Inferior parietal cortex (tissue), 1 donor: ENCODE measurements around the gene TRIML2.

Experiments
- DNase-seq: peaks from one replicate; pipeline ENCODE4 v3.0.0-alpha.2; 2016; ENCODE audit errors: extremely low spot score

TRIML2 gene, protein sequence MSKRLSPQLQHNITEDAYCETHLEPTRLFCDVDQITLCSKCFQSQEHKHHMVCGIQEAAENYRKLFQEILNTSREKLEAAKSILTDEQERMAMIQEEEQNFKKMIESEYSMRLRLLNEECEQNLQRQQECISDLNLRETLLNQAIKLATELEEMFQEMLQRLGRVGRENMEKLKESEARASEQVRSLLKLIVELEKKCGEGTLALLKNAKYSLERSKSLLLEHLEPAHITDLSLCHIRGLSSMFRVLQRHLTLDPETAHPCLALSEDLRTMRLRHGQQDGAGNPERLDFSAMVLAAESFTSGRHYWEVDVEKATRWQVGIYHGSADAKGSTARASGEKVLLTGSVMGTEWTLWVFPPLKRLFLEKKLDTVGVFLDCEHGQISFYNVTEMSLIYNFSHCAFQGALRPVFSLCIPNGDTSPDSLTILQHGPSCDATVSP

DNA sequence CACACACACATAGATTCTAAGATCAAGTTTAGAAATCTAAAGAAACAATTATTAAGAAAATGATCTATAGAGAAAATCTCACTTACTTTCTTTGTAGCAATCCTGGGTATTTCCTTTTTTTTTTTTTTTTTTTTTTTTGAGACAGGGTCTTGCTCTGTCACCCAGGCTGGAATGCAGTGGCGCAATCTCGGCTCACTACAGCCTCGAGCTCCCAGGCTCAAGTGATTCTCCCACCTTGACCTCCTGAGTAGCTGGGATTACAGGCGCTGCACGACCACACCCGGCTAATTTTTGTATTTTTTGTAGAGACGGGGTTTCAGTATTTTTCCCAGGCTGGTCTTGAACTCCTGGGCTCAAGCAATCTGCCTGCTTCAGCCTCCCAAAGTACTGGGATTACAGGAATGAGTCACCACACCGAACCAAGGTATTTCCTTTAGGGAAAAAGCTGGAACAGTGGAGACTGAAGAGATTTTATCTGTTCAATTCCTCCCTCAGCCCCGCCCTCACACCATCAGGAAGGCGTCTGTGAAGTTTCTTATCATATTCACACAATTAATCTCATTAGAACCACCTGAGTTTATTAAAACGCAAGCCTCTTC, at the start of gene TRIML2:
Gene TRIML2 (minus strand): TSS at position 447 of the 599 bp plus-strand sequence. CDS start 4,235 bp downstream, outside the sequence.
- no peak for DNase-seq

DNA sequence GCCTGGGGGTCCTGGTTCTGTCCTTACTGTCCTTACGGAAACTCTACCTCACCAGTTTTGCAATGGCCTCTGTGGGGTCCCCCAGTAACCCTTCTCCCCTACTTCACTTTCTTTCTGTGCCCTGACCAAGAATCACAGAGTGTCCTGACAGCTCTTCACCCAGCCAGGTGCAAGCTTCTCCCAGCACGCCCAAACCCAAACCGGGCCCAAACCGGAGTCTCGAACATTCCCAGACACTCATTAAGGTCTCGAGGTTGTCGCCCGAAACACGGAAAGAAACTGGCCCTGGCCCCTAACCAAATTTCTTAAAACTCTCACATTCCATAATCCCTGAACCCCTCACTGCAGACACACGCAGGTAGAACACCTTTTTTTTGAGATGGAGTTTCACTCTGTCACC, 48.9 kb upstream of the TRIML2 start:
- DNase-seq, result no peak

DNA sequence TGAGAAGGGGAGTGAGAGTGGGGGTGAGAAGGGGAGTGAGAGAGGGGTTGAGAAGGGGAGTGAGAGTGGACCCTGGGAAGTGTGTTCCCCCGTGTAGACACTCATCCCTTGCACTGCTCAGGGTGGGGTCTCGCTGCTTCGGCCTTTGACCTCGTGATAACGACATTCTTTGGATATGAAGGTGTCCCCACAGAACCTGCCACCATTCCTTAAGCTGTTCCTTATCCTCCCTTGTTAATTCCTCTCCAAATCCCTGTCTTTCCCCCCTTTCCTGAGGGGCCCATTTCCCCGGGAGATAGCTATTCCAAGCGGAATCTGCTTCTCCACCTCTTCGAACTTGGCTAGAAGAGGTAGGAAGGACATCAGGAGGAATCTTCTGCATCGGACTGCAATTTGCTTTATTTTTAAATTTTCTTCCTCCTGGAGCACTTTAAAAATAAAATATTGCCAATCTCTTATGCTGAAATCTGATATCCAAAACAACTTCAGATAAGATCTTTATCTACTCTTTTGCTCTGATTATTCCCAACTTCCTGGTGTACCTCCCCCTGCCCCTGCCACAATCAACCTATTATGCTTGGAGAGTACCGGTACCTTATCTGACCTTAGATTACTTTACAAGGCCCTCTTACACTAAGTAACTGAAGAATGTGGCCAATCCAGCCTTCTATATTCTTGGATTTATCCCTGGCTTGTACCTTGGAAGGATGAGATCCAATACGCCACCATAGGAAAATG, 45.4 kb upstream of the TRIML2 start:
- no peak for DNase-seq

DNA sequence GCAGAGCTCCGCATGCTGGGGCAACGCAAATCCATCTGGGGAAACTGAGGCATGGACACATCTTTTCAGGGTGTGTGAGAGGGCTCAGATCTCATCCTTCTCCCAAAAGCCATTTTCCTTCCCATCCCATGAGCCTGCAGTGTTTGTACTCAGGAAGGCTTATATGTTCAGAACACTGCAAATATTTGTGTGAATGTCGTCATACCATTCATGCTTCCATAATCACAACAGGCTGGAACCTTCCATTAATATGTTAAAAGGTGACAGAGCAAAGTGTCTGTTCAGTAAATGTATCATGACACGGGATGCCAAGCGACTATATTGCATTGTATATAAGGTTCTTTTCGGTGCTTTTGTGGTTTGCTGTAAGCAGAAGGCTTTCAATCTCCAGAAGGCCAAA, 38.4 kb upstream of the TRIML2 start:
- DNase-seq, result no peak

DNA sequence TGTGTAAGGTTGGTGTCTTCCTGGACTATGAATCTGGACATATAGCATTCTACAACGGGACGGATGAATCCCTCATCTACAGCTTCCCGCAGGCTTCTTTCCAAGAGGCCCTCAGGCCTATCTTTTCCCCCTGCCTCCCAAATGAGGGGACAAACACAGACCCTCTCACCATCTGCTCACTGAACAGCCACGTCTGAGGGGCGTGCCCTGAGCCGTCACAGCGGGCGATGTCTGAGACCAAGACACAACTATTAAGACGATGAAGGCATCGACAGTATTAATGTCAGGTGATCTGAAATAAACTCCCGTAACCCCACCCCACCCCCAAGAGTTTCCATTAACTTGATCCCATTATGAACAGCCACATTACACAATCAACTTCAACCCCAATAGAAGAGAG, 37.8 kb upstream of the TRIML2 start:
- DNase-seq, result no peak

DNA sequence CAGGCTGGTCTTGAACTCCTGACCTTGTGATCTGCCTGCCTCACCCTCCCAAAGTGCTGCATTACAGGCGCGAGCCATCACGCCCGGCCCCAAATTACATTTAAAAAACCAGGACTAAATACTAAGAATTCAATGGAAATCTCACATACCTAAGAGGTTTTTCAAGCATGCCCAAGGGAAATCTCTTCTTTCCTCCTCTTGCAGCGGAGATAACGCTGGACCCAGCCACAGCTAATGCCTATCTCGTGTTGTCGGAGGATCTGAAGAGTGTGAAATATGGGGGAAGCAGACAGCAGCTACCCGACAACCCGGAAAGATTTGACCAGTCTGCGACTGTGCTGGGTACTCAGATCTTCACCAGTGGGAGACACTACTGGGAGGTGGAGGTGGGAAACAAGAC, 37.2 kb upstream of the TRIML2 start:
- no peak for DNase-seq

DNA sequence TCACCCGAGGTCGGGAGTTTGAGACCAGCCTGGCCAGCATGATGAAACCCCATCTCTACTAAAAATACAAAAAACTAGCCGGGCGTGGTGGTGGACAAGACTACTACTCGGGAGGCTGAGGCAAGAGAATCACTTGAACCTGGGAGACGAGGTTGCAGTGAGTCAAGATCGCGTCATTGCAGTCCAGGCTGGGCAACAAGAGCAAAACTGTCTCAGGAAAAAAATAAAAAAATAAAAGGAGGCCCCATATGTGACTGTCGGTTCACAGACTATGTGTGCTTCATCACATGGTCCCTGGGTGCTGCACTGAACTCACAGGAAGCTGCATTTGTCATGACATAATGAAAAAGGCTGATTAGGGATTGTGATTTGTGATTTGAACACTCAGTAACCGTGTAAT, 36.2 kb upstream of the TRIML2 start:
- no peak for DNase-seq

DNA sequence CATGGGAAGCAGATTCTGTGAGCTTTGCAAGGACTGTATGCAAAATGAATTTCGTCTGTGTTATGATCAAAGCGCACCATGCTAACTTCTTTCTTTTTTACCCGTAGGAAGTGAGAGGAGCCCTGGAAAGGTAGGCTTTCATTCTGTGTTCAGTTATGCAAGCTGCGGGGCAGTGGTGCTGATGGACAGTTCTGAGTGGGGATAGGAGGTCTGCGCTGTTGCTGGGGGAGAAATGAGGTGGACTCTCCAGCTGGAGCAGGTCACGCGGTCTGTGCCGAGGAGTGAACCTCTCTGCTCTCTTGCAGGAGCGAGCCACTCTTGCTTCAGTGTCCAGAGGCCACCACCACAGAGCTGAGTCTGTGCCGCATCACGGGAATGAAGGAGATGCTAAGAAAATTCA, 34.3 kb upstream of the TRIML2 start:
- DNase-seq, result no peak

DNA sequence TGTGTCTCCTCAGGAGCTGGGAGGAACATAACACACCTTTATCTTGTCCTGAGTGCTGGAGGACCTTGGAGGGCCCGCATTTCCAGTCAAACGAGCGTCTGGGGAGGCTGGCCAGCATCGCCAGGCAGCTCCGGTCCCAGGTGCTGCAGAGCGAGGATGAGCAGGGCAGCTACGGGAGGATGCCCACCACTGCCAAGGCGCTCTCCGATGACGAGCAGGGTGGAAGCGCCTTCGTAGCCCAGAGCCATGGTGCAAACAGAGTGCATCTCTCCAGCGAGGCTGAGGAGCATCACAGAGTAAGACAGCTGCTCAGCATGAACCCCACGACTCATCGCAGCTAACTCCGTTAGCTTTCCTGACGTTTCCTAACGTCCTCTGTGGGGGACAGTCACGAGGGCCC, 30.3 kb upstream of the TRIML2 start:
- DNase-seq, result no peak

DNA sequence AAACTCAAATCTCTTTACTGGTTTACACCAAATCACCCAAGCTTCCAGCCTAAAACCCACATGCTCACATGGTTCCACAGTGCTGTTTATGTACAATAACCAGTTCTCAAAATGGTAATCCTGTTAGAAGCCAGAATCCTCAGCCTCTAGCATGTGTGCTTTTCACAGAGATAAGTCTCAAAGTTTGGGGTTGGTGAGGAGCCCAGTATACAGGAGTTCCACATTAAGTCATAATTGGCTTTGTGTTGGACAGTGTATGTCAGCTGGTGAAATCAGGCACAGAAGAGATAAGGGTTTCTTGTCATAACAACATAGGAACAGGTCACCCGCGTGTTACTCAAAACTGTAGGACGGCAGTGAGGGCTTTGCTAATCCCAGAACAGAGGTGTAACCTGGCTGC, 29.7 kb upstream of the TRIML2 start, which contains the start of gene TRIML1:
Gene TRIML1 (plus strand): TSS at position 301 of the 400 bp plus-strand sequence. CDS start 118 bp downstream, outside the sequence.
- no peak for DNase-seq

DNA sequence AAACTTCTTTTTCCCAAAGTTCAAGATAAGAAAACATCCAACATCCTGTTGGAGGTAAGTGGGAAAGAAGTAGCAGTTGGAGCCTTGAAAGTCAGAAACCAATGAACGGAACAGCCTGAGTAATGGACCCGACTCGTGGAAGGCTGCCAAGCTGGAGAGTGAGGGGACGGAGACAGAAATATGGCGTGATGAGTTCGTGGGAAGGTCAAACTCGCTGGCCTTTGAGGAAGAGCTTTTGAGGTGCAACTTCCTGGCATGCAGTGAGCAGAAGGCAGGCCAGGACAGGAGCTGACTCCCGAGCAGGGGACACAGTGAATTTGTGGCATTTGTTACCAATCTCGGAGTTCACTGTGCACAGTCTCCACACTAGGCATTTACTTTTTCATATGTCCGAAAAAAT, 28.8 kb upstream of the TRIML2 start:
- no peak for DNase-seq

DNA sequence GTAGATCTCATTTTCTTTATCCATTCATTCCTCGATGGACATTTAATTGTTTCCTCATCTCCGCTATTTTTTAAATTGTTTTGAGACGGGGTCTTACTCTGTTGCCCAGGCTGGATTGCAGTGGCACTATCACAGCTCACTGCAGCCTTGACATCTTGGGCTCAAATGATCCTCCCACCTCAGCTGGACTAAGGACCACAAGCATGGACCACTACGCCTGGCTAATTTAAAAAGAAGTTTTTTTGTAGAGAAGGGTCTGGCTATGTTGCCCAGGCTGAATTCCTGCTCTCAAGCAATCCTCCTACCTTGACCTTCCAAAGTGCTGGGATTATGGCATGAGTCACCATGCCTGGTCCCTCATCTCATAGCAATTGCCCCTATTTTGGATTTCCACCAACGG, 22.8 kb upstream of the TRIML2 start:
- no peak for DNase-seq

DNA sequence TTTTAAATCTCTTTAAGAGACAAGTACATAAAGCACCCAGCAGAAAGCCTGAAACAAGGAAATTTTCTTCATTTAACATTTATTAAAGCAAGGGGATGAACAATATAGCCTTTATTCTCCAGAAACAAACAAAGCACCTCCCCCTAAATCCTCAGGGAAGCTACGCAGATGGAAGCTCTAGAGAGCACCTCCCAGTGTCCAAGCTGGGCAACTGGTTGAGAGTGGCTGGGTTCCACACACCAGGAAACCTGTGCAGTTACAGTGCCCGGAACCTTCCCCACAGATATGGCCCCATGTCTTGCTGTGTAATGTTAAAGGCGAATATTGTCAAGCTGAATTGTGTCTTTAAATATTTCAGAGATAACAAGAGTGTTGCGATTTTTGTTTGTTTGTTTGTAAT, 21.0 kb upstream of the TRIML2 start:
- DNase-seq, result no peak

DNA sequence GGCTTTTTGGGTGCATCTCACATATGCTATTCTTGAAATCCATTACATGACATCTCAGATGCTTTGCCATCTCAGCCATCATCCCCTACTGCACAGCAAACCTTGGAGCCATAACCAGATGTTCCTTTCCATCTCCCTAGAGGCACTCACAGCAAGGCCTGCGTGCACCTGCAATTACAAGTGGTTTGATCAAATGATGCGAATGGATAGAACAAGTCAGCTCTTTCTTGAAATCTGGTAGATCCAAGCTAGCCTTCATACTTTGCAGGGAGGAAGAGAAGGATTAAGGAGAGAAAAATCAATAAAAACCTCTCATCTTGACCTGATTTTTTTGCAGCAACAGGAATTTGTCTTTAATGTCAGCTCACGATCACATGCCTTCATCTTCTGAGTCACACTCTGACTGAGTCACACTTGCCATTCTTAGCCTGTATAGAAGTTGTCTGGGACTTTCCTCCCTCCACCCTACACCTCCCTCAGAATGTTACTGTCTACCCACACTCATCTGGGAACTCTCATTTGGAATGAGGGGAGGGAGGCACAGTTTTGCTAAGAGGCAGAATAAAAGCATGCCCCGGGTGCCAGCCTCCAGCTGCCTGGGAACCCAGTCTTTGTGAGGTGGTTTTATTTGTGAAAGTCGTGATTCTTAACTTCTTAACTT, 17.9 kb upstream of the TRIML2 start:
- DNase-seq, result peak; percentile 50

DNA sequence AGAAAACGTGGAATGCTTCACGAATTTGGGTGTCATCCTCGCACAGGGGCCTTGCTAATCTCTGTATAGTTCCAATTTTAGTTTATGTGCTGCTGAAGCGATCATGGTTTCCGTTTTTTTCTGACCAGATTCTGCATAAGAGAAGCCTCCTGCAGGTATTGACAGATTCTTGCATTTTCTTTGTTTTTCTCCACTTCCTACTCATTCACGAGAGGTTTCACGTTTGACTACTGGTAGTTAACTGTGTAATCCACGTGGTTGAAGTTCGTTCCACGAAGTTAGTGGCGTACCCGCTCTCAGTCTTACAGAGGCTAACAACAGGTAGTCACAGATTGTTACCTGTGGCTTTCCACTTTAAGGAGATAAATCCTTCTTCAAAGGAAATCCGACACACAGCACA, 12.1 kb upstream of the TRIML2 start:
- no peak for DNase-seq

DNA sequence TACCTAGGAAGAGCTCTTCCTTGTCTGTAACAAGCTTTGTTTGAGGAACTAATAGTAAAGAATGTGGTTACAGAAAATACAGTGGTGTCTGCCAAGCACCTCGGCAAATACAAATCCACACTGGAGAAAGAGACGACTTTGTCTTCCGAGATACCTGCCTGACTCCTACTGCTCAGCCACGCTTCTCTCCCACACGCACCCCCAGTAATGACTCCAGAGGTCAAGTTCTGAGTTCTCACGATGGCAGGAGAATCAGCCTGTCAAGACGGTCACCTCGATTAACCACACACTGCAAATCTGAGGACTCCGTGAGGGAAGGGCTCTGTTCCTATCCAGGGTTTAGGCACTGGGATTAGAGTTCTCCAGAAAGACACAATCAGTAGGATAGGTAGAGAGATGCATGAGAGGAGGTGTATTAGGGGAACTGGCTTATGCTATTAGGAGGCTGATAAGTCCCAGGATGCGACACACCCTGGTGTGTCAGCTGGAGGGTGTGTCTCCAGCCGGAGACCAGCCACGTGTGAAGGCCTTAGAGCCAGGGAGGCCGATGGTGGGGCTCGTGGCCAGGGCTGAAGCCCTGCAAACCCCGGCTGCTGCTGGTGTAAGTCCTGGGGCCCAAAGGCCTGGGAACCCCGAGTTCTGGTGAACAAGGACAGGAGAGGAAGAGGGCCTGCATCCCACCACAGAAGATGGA, 8.4 kb upstream of the TRIML2 start:
- no peak for DNase-seq

DNA sequence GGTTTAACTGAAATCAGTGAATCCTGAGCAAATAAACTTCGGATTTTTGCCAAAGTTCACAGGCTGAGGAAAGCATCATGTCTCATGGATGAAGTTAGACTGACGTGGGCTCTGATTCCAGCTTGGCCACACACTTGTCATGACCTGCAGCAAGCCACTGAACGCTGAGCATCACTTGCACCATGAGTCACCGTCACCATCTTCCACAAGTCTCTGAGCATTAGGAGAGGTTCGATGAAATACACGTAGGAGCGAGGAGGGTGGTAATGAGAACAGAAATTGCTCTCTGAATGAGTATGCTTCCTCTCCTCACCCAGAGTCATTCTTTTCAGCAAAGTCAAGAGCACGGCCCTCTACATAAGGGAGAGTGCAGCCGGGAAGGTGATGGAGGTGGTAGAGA, 3.8 kb upstream of the TRIML2 start:
- no peak for DNase-seq

DNA sequence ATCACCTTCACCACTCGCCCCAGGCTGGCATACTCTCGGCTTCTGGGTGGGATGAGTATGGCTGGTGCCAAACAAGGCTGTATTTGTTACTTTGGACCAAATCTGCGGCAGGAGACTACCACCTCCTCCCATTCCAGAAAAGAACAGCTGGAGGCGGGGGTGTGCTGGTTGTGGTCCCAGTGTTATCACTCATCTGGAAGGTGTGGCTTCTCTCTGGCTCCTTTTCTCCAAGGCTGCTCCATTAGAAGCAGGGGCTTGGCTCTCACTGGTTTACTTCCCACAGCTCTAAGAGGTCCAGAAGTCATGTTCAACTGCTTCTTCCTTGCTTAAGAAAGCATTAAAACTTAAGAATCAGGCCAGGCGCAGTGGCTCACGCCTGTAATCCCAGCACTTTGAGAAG, 2.6 kb upstream of the TRIML2 start:
- no peak for DNase-seq

DNA sequence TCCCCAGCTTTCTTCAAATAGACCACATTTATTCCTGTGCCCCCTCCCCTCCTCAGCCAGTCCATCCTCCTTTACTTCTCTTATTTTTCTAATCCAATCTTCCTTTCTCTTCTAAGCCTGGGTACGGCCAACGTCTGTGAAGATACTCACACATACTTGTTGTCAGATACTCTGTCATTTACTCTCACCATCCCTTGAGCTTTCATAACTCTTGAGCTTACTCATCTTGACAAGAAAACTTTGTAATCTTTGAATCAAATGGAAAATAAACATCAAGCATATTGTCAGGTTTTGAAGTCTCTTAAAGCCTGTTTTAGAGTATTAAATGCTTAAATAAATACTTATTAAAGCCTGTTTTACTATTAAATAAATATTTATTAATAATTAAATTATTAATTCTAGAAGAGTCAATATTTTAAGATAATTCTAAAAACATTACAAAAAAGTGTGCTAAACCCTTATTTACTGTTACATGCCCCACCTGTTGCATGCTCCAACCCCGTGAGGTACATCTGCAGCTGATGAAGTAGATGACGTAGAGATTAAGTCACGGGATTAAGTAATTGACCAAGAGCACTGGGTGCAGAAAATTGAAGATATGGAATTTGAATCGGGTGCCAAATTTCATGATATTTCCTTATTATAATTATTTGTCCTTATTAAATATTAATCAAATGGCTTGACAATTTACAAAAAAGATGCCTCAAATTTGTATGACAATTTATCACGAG, 1.5 kb upstream of the TRIML2 start:
- no peak for DNase-seq

DNA sequence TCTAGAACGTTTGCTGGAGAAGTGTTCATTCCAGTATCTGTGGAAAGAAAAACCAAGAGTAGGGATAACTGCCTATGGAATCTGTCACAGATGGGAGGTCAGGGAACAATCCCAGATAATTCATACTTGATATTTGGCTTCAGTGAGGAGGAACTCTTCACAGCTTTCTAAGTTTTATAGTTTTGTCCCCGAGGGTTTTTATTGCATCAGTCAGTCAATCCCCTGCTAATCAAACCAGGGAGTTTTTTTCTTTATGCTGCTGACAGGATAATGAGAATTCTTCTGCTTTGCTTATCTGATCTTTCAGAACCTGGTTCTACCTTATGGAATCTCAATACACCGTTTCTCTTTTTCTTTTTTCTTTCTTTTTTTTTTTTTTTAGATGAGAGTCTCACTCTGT, 633 bp upstream of the TRIML2 start:
- no peak for DNase-seq
